HepG2 (cell line): Measurements from ENCODE around the gene BTBD17. TPM values are rescaled to one million over a fixed set of nuclear protein-coding genes. Genes with fewer than 3 reads are reported as not detected.

Source experiments
- ATAC-seq: fragments of 200-7000 bp; cut with Tn5 transposase; 3 replicates; pipeline ENCODE4 v1.9.1; 2020; ENCODE audit warnings: mild to moderate bottlenecking, moderate library complexity
- BruUV-seq: library from RNA; stranded (reverse); fragments of 400-500 nt; replicated peaks from 2 replicates; lab custom pipeline; 2021; lab: Mats Ljungman, UMichigan
- CTCF ChIA-PET: fragments of 300-600 bp; formaldehyde crosslinking; extraction: SDS; loops from one replicate; lab custom pipeline; 2021; ENCODE audit warnings: low total read pairs, inconsistent platforms, low intra/inter-chr PET ratio; lab: Yijun Ruan, JAX
- POLR2A ChIA-PET: fragments of 350-600 bp; sonication (Branson Sonifier 250); formaldehyde crosslinking; loops from one replicate; lab custom pipeline; 2020; ENCODE audit warnings: antibody characterized with exemption, inconsistent platforms; lab: Yijun Ruan, JAX
- DNase-seq: peaks from one replicate; pipeline ENCODE4 v3.0.0-alpha.2; 2015; ENCODE audit warnings: low spot score
- FAIRE-seq: peaks from 3 replicates; lab custom pipeline; 2011; peaks lifted over from hg19 to GRCh38; lab: Jason Lieb, UNC
- H2AFZ ChIP-seq: one replicate; pipeline ENCODE4 v1.6.1; 2011; ENCODE audit warnings: low read length, inconsistent platforms
- H3K27ac ChIP-seq: fragments of 300-600 bp; 3 replicates; pipeline ENCODE4 v1.8.0; 2011; ENCODE audit warnings: mixed run types, mild to moderate bottlenecking, mixed read lengths, low read length, inconsistent platforms; ENCODE audit not compliant: insufficient read depth; ENCODE audit errors: extremely low read length
- H3K27me3 ChIP-seq, 2 experiments: fragments of 200-600 bp in 1 of 2; 2 replicates in 1 of 2; 3 replicates in 1 of 2; pipeline versions ENCODE4 v1.6.0 to v1.8.0; 2011; ENCODE audit warnings: low read length in 2 of 2, mild to moderate bottlenecking in 2 of 2, moderate library complexity in 2 of 2, inconsistent platforms in 1 of 2; ENCODE audit not compliant: insufficient read depth in 2 of 2, control insufficient read depth in 1 of 2
- H3K36me3 ChIP-seq, 2 experiments: fragments of 200-600 bp in 1 of 2; replicated peaks in 1 of 2; 2 replicates in 1 of 2; 3 replicates in 1 of 2; pipeline versions ENCODE4 v1.5.1 to v1.8.0; 2011; ENCODE audit warnings: low read length in 2 of 2, inconsistent platforms in 1 of 2; ENCODE audit not compliant: insufficient read depth in 2 of 2, control insufficient read depth in 1 of 2
- H3K4me1 ChIP-seq: 2 replicates; pipeline ENCODE4 v1.5.1; 2012; ENCODE audit warnings: low read length, inconsistent platforms; ENCODE audit not compliant: insufficient read depth
- H3K4me2 ChIP-seq: 2 replicates; pipeline ENCODE4 v1.6.0; 2011; ENCODE audit warnings: low read depth, low read length, inconsistent platforms
- H3K4me3 ChIP-seq, 3 experiments: fragments of 200-600 bp in 1 of 3; sonication (generic), shearing (Covaris generic) in 1 of 3; replicated peaks in 1 of 3; 2 replicates each; pipeline ENCODE4 v1.5.1; 2011 to 2016; ENCODE audit warnings: low read length in 3 of 3, inconsistent platforms in 2 of 3, low read depth in 2 of 3, mild to moderate bottlenecking in 2 of 3, control low read depth in 1 of 3, mixed read lengths in 1 of 3; ENCODE audit not compliant: insufficient read depth in 1 of 3
- H3K79me2 ChIP-seq: one replicate; pipeline ENCODE4 v1.6.1; 2011; ENCODE audit warnings: low read length, inconsistent platforms; ENCODE audit not compliant: insufficient read depth
- H3K9ac ChIP-seq: 2 replicates; pipeline ENCODE4 v1.6.0; 2011; ENCODE audit warnings: mild to moderate bottlenecking, low read depth, low read length, inconsistent platforms; ENCODE audit not compliant: insufficient read depth
- H3K9me3 ChIP-seq: 2 replicates; pipeline ENCODE4 v1.5.1; 2012; ENCODE audit warnings: mild to moderate bottlenecking, low read length
- H4K20me1 ChIP-seq: 2 replicates; pipeline ENCODE4 v1.6.0; 2011; ENCODE audit warnings: inconsistent platforms, mild to moderate bottlenecking, low read length, moderate library complexity; ENCODE audit not compliant: insufficient read depth
- DR1 ChIP-seq: sonication (generic); formaldehyde crosslinking; IDR thresholded peaks from 2 replicates; pipeline ENCODE4 v1.8.0; 2021; ENCODE audit warnings: mild to moderate bottlenecking, missing genetic modification reagents, inconsistent platforms
- FOXO1 ChIP-seq: sonication (generic); formaldehyde crosslinking; IDR thresholded peaks from 2 replicates; pipeline ENCODE4 v1.4.0; 2020; ENCODE audit warnings: missing genetic modification reagents
- GATAD2A ChIP-seq: IDR thresholded peaks from 2 replicates; pipeline ENCODE4 v1.6.1; 2016
- KLF12 ChIP-seq: sonication (generic); formaldehyde crosslinking; IDR thresholded peaks from 2 replicates; pipeline ENCODE4 v1.4.0; 2020; ENCODE audit warnings: missing genetic modification reagents, borderline replicate concordance
- MEF2D ChIP-seq: sonication (generic); formaldehyde crosslinking; IDR thresholded peaks from 2 replicates; pipeline ENCODE4 v1.5.1; 2020; ENCODE audit warnings: mild to moderate bottlenecking, missing genetic modification reagents
- MIXL1 ChIP-seq: IDR thresholded peaks from 2 replicates; pipeline ENCODE4 v1.6.1; 2016
- MTA1 ChIP-seq: sonication (generic); formaldehyde crosslinking; IDR thresholded peaks from 2 replicates; pipeline ENCODE4 v1.4.0; 2020; ENCODE audit warnings: missing genetic modification reagents, mild to moderate bottlenecking, borderline replicate concordance
- NFKB2 ChIP-seq: sonication (generic); formaldehyde crosslinking; IDR thresholded peaks from 2 replicates; pipeline ENCODE4 v1.4.0; 2020; ENCODE audit warnings: missing genetic modification reagents, borderline replicate concordance
- NONO ChIP-seq, 2 experiments: fragments of 450-650 bp in 1 of 2; sonication (generic) in 1 of 2; formaldehyde crosslinking in 1 of 2; IDR thresholded peaks in 1 of 2; conservative IDR thresholded peaks in 1 of 2; 2 replicates each; pipeline versions ENCODE4 v1.6.1 to v1.8.0; 2017 to 2022; ENCODE audit warnings: mild to moderate bottlenecking in 1 of 2, missing genetic modification reagents in 1 of 2, moderate library complexity in 1 of 2
- RARA ChIP-seq: IDR thresholded peaks from 2 replicates; pipeline ENCODE4 v1.6.1; 2016; ENCODE audit warnings: missing genetic modification reagents, missing compliant biosample characterization
- SAFB2 ChIP-seq: sonication (generic); formaldehyde crosslinking; IDR thresholded peaks from 2 replicates; pipeline ENCODE4 v1.5.1; 2020; ENCODE audit warnings: missing genetic modification reagents, low read depth, mild to moderate bottlenecking, borderline replicate concordance
- ZBTB8A ChIP-seq: sonication (generic); formaldehyde crosslinking; IDR thresholded peaks from 2 replicates; pipeline ENCODE4 v1.4.0; 2020; ENCODE audit warnings: mild to moderate bottlenecking, low read depth, missing genetic modification reagents, borderline replicate concordance
- ZNF225 ChIP-seq: sonication (generic); formaldehyde crosslinking; IDR thresholded peaks from 2 replicates; pipeline ENCODE4 v1.4.0; 2020; ENCODE audit warnings: mild to moderate bottlenecking, missing genetic modification reagents
- ZNF24 ChIP-seq: fragments of 450-650 bp; IDR thresholded peaks from 2 replicates; pipeline ENCODE4 v1.6.1; 2017; ENCODE audit warnings: antibody characterized with exemption, mild to moderate bottlenecking
- ZNF615 ChIP-seq: sonication (generic); formaldehyde crosslinking; IDR thresholded peaks from 2 replicates; pipeline ENCODE4 v1.5.0; 2020; ENCODE audit warnings: mild to moderate bottlenecking, missing genetic modification reagents, borderline replicate concordance
- ZNF782 ChIP-seq: sonication (generic); formaldehyde crosslinking; IDR thresholded peaks from 2 replicates; pipeline ENCODE4 v1.4.0; 2020; ENCODE audit warnings: missing genetic modification reagents, mild to moderate bottlenecking, borderline replicate concordance
- ZSCAN12 ChIP-seq: sonication (generic); formaldehyde crosslinking; IDR thresholded peaks from 2 replicates; pipeline ENCODE4 v1.9.0; 2021; ENCODE audit warnings: mild to moderate bottlenecking, missing genetic modification reagents
- WGBS: methylation state at CpG from one replicate; pipeline ENCODE4 v1.1.6; 2017; ENCODE audit warnings: low lambda C conversion rate; 5-methylcytosine and 5-hydroxymethylcytosine counted together
- in situ Hi-C: cut with HindIII; loops from 2 replicates; pipeline ENCODE4 v1.10.0; 2017; ENCODE audit warnings: low pct_unique_long_range_greater_than_20kb; ENCODE audit not compliant: extremely low pct_ligation_motif_present
- intact Hi-C: fragments of 100-400 bp; cut with micrococcal nuclease; formaldehyde crosslinking; loops from one replicate; pipeline ENCODE4 v1.10.0; 2022; ENCODE audit not compliant: unreplicated experiment
- polyA plus RNA-seq, 8 experiments: library from polyadenylated mRNA; depleted of rRNA in 3 of 8; stranded (reverse) in 7 of 8; unstranded in 1 of 8; fragments of >200 nt; fragmentation: Illumina TruSeq in 4 of 8; extraction: Trizol in 4 of 8; gene quantifications; 2 replicates each; pipeline versions ENCODE4 v1.2.1 to v1.2.3, GENCODE V29; 2011 to 2016; ENCODE audit warnings: low read depth in 4 of 8, missing spikeins in 1 of 8, mixed read lengths in 1 of 8; ENCODE audit not compliant: insufficient read depth in 1 of 8
- total RNA-seq, 5 experiments: library from RNA; depleted of rRNA; stranded (reverse); fragments of >200 nt; fragmentation: Illumina TruSeq; extraction: Trizol; gene quantifications; 2 replicates each; pipeline ENCODE4 v1.2.3, GENCODE V29; 2016; ENCODE audit warnings: low read depth in 1 of 5
- TF ChIP-seq, protein P1 (sequence below): sonication (generic); formaldehyde crosslinking; IDR thresholded peaks from 2 replicates; pipeline ENCODE4 v1.5.0; 2020; ENCODE audit warnings: mild to moderate bottlenecking, missing genetic modification reagents
- TF ChIP-seq, protein P2 (sequence below): sonication (generic); formaldehyde crosslinking; IDR thresholded peaks from 2 replicates; pipeline ENCODE4 v1.9.0; 2021; ENCODE audit warnings: missing genetic modification reagents, borderline replicate concordance

Gene BTBD17
- total and polyA plus RNA-seq, 2 of the 13 experiments (the other 11 are each of a cell fraction or from before 2014, with no cell fraction given): not detected

DNA sequence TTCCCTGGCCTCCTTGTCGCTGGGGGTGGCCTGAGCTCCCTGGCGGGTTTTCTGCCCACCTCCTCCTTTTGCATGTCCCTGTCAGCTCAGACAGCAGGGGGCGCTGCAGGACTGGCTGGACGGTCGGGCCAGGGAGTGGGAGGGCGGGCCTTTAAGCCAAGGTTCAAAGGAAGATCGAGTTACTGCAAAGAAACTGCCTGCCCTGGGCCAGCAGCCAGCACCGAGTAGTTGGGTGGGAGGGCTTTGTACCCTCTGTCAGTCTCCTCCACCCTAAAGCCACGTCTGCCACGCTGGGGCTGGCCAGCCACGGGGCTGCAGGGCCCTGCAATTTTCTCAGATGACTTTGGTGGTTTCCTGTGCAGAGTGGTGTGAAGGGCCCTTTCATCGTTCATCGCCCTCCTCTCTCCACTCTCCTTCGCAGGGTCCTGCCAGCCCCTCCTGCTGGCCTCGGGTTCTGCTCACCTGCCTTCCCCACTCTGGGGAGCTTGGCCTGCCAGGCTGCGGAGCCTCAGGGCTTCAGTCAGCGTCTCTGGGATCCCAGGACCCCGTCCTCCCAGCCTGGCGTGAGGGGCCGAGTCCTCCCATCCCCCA lies 17.9 kb upstream of the BTBD17 start:
- peak; percentile 81 for DNase-seq
- H3K4me2 ChIP-seq: peak overlapping the region; percentile 52
- H3K36me3 ChIP-seq: no peaks in the 10 kb centered on the region
- H3K79me2 ChIP-seq: no peaks in the 10 kb centered on the region
- H3K9ac ChIP-seq: no peak overlapping the region
- no peak overlapping the region for H3K27ac ChIP-seq
- no peak overlapping the region for H2AFZ ChIP-seq
- CTCF ChIA-PET: interaction anchor here (1.1 to 5.0 kb wide), 8 partner anchors 12 to 222 kb away, joined by 3 to 141 read pairs (median 7); partner anchors contain the start of gene GPR142
- 35% methylated on average over 18 of the region's 20 CpGs for WGBS
- H3K9me3 ChIP-seq: no peaks in the 10 kb centered on the region
- peak; percentile 94 for ATAC-seq
- peak overlapping the region in 1 of 3 experiments; percentile 34; a peak in 1 of 6 replicates for H3K4me3 ChIP-seq
- 0 out of 5 replicates have a peak, but pooled peaks cover 0 to 12% of the 10 kb centered on the region in 2 experiments for H3K27me3 ChIP-seq
- no peaks in the 10 kb centered on the region for H4K20me1 ChIP-seq
- in situ Hi-C loops: loop anchor here (5.0 kb wide), 1 partner anchor 78 kb away; no protein-coding TSS in a partner anchor
- intact Hi-C loops: loop anchor here (1.0 kb wide), 2 partner anchors 78 to 114 kb away; no protein-coding TSS in a partner anchor
- peak; percentile 80 for FAIRE-seq
- H3K4me1 ChIP-seq: peaks cover 27% of the 10 kb centered on the region
- POLR2A ChIA-PET: interaction anchor here (0.6 to 2.0 kb wide), 5 partner anchors 52 to 98 kb away, joined by 3 to 18 read pairs (median 4); no protein-coding TSS in a partner anchor
- BruUV-seq: no TSS peak
- TF ChIP-seq DR1 (CRISPR knock-in tag): peak; percentile 64; the same call in 1 of the 2 replicates
- TF ChIP-seq MIXL1 (CRISPR knock-in tag): peak; percentile 34; the same call in 1 of the 2 replicates
- peak; percentile 51; the same call in 1 of the 2 replicates for TF ChIP-seq MTA1
- peak; percentile 58; the same call in 1 of the 2 replicates for TF ChIP-seq GATAD2A
- no peak for TF ChIP-seq ZBTB8A (CRISPR knock-in tag)
- no peak for TF ChIP-seq SAFB2 (CRISPR knock-in tag)
- no peak for TF ChIP-seq ZNF615 (CRISPR knock-in tag)
- TF ChIP-seq, protein P1, sequence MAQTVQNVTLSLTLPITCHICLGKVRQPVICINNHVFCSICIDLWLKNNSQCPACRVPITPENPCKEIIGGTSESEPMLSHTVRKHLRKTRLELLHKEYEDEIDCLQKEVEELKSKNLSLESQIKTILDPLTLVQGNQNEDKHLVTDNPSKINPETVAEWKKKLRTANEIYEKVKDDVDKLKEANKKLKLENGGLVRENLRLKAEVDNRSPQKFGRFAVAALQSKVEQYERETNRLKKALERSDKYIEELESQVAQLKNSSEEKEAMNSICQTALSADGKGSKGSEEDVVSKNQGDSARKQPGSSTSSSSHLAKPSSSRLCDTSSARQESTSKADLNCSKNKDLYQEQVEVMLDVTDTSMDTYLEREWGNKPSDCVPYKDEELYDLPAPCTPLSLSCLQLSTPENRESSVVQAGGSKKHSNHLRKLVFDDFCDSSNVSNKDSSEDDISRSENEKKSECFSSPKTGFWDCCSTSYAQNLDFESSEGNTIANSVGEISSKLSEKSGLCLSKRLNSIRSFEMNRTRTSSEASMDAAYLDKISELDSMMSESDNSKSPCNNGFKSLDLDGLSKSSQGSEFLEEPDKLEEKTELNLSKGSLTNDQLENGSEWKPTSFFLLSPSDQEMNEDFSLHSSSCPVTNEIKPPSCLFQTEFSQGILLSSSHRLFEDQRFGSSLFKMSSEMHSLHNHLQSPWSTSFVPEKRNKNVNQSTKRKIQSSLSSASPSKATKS: no peak
- 0 out of 2 replicates have a peak, but pooled peaks have one; percentile 71 for TF ChIP-seq ZNF225 (CRISPR knock-in tag)
- TF ChIP-seq, protein P2, sequence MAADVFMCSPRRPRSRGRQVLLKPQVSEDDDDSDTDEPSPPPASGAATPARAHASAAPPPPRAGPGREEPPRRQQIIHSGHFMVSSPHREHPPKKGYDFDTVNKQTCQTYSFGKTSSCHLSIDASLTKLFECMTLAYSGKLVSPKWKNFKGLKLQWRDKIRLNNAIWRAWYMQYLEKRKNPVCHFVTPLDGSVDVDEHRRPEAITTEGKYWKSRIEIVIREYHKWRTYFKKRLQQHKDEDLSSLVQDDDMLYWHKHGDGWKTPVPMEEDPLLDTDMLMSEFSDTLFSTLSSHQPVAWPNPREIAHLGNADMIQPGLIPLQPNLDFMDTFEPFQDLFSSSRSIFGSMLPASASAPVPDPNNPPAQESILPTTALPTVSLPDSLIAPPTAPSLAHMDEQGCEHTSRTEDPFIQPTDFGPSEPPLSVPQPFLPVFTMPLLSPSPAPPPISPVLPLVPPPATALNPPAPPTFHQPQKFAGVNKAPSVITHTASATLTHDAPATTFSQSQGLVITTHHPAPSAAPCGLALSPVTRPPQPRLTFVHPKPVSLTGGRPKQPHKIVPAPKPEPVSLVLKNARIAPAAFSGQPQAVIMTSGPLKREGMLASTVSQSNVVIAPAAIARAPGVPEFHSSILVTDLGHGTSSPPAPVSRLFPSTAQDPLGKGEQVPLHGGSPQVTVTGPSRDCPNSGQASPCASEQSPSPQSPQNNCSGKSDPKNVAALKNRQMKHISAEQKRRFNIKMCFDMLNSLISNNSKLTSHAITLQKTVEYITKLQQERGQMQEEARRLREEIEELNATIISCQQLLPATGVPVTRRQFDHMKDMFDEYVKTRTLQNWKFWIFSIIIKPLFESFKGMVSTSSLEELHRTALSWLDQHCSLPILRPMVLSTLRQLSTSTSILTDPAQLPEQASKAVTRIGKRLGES (CRISPR knock-in tag): no peak
- TF ChIP-seq ZSCAN12: 0 out of 2 replicates have a peak, but pooled peaks have one; percentile 16
- TF ChIP-seq ZNF782 (CRISPR knock-in tag): peak; percentile 61; the same call in 1 of the 2 replicates
- peak; percentile 52; the same call in 1 of the 2 replicates for TF ChIP-seq FOXO1 (CRISPR knock-in tag)
- peak; percentile 53; the same call in 1 of the 2 replicates for TF ChIP-seq MEF2D (CRISPR knock-in tag)
- TF ChIP-seq RARA (CRISPR knock-in tag): 0 out of 2 replicates have a peak, but pooled peaks have one; percentile 16
- 0 out of 2 replicates have a peak, but pooled peaks have one; percentile 58 for TF ChIP-seq KLF12 (CRISPR knock-in tag)
- TF ChIP-seq NFKB2 (CRISPR knock-in tag): peak; percentile 80; the same call in 1 of the 2 replicates
- no peak for TF ChIP-seq ZNF24
- TF ChIP-seq NONO (IDR thresholded peaks at IDR 0.05): no peak
- peak; percentile 54; the same call in 1 of the 2 replicates for TF ChIP-seq NONO (CRISPR knock-in tag; conservative IDR thresholded peaks at IDR 0.05)
